Germinal center (tissue), 1 donor: ENCODE measurements around the gene ACBD6.

Source experiments
- DNase-seq: peaks from one replicate; pipeline ENCODE4 v3.0.0; 2012; ENCODE audit warnings: mixed read lengths, low spot score

Gene ACBD6

DNA sequence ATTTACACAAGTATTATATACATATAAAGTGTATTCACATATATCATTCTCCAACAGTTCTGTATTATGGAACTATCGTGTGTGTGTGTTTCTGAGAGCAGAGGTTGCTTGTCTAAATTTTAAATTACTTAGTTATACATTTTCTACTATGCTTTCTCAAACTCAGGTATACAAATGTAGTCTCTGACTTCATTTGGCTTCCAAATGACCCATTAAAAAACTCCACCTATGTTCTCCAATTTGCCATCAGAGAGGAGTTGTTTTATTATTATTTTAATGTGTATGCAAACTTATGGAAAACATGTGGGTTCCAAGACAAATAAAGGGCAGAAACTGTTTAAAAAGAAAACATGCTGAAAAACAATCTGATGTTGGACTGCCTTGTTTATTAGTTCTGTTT lies 131.8 kb downstream of the ACBD6 start:
- no peak for DNase-seq

DNA sequence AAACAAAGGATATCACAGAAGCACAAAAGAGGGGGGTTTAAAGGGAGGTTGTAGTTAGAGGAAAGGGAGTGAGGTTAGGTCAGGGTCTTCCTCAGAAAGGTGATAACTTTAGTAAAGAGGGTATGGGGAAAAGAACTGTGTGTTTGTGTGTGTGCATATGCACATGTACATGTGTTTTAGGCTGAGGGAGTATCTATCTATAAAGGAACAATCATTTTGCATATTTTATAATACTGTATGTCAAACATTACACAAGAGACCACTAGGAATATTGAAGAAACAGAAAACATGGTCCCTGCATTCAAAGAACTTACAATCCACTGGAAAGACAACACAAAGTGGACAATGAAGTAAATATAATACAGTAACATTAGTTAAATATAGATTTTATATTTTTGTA lies 132.2 kb downstream of the ACBD6 start:
- DNase-seq = no peak

DNA sequence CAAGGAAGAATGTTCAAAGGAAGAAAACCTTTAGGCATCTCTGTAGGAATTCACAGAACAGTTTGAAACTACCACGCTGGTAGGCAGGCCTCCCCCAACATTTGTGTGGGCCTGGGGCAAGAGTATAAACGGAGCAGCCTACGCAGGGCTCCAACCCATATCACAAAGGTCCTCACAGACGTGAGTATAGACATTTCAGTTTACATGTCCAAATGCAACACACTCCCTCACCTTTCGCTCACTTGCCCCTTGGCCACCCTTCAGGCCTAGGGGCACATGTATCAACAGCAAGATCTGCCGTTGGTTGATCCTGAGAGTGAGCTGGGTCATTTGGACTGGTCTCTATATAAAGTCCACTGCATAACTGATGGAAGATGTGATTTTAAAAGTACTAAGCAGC lies 133.3 kb downstream of the ACBD6 start:
- no peak for DNase-seq

DNA sequence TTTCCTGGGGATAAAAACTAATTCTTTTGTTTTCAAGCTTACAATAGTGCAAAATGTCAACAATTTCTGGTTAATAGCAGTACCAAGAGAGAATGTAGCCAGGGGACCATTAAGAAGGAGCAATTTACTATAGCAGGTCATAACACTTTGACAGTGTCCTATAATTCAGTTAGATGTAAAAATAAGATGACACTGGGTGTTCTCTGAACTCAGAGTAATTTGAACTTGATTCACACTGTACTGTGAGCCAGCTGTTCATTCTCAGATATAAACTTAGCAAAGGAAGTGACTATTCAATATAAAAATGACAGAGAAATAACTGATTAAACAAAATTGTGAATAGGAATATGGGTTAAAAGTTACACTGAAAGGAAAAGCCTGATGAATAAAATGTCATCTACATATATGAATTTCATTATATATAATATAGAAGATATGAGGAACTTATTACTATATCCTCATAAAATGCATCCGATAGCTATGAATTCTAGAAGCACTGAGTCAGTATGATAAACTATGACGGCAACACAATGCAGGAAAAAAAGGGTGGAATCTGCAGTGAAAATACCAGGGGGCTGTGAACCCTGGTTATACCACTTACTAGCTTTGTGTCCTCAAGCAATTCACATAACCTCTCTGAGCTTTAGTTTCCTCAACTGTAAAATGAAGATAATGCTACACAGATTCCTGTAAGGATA lies 135.9 kb downstream of the ACBD6 start:
- DNase-seq = no peak

DNA sequence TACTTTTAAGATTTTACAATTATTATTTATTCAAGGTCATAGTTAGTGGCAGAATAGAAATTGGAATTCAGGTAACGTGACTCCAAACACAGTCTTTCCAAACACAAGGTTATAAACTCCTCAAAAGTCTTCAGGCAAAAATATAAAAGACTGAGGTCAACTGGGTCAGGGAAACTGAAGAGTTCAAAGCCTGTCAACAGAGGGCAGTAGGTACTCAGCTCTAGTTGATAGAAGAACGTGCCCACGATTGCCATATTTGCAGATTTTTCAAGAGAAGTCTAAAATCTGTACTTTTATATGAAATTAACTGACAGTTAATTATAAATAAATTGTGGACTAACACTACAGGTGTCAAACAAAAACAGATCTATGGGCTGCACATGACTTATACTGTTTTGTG lies 137.3 kb downstream of the ACBD6 start:
- no peak for DNase-seq

DNA sequence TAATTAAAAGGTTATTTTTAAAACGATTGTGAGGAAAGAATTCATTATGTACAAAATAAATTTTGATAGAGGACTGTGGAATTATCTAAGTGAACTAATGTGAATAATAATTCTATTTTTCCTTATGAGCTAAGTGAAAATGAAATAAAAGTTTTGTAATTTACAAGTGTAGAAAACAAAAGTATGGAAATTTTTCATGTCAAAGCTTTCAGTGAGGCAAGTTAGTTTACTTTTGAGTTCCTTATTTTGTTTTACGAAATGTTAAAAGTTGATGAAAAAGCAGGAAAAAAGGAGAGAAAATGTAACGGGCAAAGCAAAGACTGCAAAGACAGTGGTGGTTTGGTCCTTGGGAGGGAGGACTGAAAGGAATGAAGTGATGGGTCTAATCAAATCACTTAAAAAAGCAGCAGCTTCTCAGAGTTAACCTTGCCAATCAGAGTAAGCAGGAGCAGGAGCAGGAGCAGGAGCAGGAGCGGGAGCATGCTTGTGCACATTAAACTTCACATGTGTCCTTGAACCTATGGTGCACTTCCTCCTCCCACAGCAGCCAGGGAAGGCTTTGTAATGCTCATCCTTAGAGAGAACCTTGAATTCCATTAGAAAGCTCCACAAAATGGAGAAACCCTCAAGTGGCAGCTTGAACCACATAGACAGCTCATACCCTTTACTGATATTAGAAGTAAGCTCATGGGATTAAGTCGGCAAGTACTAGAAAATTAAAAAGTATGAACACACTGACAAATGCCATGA lies 139.0 kb downstream of the ACBD6 start:
- no peak for DNase-seq

DNA sequence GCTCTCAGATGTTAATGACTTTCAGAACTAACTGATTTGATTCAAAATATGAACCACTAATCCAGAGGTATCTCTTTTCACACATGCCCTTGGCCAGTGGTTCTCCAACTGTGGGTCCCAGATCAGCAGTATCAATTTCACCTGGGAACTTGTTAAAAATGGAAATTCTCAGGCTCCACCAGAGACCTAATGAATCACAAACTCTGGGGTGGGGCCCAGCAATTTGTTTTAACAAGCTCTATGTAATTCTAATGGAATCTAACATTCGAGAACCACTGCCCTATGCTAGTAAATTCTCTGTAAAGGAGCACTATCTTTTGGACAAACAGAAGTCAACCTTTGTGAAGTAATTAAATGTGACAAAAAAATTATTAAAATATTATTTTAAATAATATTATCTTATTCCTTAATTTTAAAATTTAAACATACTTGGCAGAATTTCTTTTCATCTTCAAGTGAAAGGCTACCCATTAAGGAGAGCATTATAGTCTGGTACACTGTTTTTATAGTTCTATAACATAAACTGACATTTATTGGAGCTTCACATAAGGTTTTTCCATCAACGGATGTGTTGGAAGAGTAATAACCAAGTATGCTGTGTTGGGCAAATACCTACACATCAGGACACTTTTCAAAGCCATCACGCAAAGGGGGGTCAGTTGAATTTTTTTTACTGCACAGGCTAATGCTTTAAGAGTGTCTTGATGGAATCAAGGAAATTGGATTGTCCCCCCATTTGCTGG lies 141.9 kb downstream of the ACBD6 start:
- DNase-seq = no peak

DNA sequence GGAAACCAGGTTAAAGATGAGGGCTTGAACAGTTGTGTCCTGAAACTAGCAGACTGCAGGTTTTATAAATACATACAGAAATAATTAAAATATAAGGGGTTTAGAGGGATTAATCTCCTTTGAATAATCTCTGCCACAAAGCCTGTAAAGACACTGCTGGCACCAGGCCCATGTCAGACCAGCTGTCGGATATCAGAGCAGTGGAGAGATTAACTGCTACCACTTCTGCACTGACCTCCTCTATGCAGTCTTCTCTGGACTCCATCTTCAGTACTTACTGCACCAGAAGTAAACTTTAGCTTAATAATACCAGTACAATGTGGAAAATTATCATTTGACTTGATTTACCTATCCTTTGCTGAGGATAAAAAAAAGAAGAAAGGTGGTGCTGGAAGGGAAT lies 143.7 kb downstream of the ACBD6 start:
- no peak for DNase-seq

DNA sequence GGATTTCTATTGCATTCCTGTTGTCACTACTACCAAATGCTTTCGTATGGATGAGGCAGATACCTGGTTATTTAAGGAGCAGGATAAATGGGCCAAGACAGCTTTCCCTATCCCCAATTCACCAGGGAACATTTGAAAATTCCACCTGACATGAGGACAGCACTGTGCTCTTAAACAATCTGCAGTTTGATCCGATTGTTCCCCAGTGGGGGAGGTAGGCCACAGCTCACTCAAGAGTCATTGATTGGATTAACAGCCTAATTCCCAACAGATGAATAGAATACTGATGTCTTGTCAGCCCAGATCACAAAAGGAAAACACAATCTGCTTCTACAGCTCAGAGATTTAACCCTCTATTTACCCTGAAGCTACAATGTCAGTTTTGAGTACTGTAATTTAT lies 148.4 kb downstream of the ACBD6 start:
- no peak for DNase-seq

DNA sequence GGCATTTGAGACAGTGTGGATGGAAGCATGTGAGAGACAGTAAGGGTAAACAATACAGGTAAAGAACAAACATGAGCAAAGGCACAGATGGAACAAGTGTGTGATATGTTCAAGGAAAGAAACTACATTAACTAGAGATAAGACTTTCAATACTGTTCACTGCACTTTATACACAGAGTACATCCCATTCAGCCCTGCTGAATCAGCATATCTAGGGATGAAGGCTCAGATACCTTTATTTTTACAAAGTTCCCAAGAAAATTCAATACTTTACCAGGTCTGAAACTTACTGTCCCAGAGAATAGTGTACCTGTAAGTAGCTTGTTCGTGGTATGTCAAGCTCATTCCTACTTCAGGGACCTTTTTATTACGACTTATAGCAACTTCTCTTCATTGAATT lies 149.8 kb downstream of the ACBD6 start:
- DNase-seq = no peak

DNA sequence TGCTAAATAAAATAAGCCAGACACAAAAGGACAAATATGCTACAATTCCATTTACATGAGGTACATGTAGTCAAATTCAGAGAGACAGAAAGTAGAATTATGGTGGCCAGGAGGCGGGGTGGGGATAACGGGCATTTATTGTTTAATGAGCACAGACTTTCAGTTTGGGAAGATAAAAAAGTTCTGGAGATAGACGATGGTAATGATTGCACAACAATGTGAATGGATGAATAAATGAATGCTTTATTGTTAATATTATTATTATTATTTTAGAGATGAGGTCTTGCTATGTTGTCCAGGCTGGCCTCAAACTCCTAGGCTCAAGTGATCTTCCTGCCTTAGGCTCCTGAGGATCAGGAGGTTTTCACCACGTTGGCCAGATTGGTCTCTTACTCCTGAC lies 150.4 kb downstream of the ACBD6 start:
- no peak for DNase-seq

DNA sequence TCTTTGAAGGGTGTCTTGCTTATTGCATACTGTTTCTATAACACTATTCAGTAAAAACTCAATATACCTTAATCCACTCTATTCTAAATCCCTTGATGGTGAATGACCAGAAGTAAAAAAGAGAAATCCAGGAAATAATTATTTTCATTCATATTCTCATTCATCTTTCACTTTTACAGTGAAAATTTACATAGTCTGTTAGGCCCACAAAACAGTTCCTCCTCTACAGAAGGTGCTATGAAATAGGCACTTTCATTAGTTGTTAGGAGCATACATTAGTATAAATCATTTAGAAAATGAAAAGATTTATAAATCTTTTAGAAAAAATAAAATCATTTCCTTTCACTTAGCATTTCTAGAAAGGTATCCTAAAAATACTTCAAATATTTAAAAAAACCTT lies 157.2 kb downstream of the ACBD6 start:
- DNase-seq = no peak

DNA sequence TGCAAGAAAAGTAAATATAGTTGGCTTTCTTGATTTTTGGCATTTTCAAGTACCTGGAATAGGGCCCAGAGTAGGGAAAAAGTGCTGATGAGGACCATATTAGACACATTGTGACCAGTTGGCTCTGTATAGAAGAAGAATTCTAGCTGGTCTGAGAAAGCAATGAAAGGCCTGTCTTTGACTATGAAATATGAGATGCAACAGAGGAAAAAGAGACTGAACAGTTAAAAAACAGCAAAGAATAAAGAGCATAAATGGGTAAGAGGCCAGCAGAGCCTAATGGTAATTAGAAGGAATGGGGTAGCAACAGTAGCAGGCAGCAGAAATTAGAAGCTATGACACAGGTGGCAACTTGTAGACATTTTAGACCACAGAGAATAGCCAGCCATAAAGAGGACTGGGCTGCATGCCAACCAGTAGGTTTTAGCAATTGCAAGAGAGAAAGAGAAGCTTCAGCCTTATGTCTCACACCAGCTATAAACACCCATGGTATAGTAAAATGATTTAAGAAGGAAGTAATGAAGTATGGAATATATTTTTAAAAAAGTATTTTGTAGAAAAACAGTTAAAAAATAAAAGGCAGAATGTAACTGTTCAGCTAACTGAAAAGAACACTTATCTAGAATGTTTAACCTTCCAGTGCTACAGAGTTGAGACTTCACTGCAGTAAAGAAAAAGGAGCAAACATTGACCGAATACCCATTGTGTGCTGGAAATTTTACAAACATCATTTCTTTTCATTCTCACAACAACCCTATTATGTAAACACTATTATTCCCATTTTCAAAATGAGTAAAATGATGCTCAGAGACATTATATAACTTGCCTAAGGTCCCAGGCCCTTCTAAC lies 158.2 kb downstream of the ACBD6 start:
- no peak for DNase-seq

DNA sequence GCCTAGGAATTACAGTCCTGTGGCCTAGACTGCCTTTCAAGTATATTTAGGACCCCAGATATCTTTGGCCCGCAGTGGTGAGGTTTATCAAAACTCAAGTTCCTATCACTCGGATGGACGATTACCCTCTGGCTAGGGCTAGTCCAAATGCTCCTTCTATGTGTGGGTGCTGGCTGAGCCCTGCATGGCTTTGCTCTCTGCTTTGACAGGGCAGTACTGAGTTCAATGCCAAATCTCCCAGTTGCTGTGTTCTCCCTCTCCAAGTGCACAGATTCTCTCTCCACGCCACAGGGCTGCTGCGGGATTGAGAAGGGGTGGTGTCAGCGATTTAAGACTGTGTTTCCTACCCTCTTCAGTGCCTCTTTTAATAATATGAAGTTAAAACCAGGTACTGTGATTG lies 175.3 kb downstream of the ACBD6 start:
- no peak for DNase-seq

DNA sequence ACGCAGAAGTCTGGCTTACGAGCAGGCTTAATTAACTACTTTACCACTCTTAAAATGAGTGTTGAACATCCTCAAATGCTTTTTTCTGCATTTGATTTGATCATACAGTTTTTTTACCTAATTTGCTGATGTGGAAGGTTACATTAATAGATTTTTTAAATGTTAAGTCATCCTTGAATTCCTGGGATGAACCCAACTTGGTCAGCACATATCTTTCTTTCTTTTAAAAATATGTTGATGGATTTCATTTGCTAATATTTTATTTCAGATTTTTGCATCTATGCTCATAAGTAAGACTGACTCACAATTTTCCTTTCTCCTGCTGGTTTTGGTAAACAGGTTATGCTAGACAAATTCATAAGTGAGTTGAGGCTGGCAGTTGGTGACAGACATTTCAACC lies 189.5 kb downstream of the ACBD6 start:
- DNase-seq = no peak

DNA sequence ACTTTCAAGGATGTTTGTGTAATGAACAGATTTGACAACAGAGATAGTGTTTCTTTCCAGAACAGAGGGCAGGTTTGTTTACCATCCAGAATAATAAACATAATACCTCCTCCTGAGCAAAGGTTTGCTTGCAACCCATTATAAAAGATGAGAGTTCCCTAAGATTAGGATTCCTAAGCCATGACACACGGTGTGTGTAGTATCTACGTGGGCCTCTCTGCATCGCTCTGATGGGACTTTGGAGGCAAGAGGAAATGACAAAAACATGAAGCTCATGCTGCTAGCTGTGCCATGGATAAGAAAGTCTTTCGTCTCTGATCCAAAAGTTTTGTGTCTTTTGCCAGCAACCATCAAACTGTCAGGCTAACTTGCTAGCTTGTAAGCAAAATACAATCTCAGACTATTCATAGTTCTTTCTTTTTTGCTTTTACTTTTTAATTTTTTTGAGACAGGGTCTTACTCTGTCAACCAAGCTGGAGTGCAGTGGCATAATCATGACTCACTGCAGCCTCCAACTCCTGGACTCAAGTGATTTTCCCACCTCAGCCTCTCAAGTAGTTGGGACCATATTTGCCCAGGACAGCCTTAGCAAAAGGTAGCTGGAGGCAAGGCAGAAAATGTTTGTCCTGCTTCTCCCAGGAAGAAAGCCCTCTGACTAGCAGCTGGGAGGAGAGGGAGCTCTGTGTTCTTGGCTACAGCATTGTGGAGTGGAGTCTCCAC lies 191.2 kb downstream of the ACBD6 start:
- no peak for DNase-seq

DNA sequence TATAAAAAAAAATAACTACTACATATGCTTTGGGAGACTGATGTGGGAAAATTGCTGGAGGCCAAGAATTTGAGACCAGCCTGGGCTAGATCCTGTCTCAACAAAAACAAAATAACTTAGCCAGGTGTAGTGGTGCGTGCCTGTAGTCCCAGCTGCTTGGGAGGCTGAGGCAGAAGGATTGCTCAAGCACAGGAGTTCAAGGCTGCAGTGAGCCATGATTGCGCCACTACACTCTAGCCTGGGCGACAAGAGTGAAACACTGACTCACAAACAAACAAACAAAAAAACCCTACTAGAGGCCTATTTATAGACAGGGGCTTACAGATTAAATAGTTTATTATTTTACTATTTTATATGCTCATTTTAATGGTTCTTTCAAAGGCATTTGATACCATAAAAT lies 192.3 kb downstream of the ACBD6 start:
- no peak for DNase-seq

DNA sequence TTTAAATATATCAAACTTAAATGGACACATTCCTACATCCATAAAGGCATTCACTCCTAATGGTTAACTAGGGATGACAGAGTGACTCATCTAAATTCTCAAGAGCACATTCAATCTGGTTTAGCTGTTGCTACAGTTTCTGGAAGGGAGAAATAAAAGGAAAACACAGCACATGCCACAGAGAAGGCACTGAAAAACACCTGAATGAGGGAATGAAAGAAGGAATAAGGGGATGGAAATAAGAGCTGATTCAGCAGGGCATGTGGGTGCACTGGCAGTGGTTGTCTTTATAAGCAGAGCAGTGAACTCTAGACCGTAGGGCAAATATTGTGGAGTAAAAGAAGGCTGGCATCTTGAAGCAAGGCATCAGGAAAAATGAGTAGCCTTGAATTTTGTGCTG lies 193.0 kb downstream of the ACBD6 start:
- no peak for DNase-seq

DNA sequence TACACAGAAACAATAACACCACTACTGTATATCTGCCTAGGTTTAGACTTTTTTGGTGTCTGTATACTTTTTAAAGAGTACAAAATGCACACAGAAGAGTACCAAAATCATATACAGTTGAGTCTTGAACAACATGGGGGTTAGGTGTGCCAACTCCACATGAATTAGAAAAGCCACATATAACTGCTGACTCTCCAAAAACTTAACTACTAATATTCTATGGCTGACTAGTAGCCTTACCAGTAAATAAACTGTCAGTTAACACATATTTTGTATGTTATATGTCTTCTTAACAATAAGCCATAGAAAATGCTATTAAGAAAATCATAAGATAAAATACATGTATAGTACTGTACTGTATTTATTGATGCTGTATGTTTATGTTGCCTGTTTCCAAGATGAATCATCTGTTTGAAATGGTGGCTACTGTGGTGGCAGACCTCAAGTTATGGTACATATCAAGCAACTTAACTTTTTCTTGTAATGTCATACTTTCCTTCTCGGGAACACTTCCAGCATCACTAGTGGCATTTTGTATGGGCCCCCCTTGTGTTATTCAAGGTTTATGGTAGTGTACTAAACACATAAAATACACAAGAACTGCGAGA lies 201.1 kb downstream of the ACBD6 start:
- DNase-seq = no peak

DNA sequence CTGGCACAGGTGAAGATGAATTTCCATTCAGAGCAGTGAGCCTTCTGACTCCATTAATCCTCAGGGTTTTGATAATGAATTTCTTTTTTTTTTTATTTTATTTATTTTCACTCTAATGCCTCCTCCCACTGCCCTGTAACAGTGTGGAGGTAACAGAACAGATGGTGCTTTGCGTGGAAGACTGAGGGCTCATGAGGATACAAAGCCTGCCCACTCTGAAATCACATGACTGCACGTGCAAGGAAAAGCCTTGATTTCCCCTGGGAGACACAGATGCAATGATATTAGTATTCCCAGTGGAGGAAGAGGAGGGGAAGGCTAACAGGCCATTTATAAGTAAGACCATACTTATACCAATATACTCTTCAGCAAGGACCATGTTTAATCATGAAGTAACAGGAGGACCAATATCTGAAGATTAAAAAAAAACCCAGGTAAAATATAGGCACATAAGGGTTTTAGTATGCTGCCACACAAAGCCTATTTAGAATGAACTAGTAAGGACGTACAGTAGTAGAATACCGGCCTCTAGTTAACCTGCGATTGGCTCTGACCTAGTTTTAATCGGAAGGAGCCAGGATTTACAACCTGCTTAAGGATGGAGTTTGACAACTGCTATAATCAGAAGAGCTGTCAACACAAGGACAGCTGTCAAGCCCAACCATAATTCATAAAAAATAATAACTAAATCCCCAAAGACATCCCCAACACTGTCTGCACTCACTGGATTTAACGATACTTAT lies 202.7 kb downstream of the ACBD6 start:
- DNase-seq = no peak

DNA sequence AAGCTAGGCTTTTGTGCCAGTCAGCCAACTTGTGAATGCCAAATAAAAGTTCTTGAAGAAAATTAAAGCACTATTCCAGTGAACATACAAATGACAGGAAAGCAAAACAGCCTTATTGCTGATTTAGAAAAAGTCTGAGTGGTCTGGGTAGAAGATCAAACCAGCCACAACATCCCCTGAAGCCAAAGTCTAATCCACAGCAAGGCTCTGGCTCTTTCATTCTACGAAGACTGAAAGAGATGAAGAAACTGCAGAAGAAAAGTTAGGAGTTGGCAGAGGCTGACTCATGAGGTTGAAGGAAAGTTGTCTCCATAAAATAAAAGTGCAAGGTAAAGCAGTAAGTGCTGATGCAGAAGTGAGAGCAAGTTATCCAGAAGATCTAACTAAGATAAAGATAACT lies 206.4 kb downstream of the ACBD6 start:
- no peak for DNase-seq
